ENCODE data around the gene SRSF11.

Gene SRSF11

DNA sequence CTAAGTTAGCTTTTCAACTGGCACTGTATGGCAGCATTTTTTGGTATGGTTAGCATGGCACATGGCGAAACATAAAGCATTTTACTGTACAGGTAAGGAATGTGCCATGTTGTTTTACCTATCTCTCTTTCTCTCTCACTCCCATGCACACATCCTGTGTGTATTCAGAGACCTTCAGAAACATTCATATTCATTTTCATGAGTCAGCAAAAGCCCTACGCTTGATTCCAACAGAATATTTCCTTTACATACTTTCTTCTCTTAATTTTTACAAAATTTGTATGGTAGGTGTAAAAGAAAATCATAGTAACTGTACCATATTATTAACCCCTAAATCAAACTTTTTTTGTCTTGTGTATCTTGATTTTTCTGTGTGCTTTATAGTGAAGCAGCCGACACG lies 10.3 kb downstream of the SRSF11 start:
- Histone ChIP-seq H3K4me3 (ENCODE audit: severe bottlenecking) (no peak overlapping the region), H3K27ac (ENCODE audit: poor library complexity, severe bottlenecking) (no peak overlapping the region), H3K4me1 (ENCODE audit: insufficient read depth, poor library complexity, severe bottlenecking) (peaks cover 16% of the 10 kb centered on the region), H3K9me3 (ENCODE audit: severe bottlenecking) (peaks cover 2% of the 10 kb centered on the region), H3K36me3 (ENCODE audit: low read depth) (peaks cover 100% of the 10 kb centered on the region), H3K27me3 (ENCODE audit: insufficient read depth, poor library complexity, severe bottlenecking) (no peaks in the 10 kb centered on the region)
- ATAC-seq (ENCODE audit: low read depth), result no peak
- no peak for DNase-seq (ENCODE audit: low spot score)
- TF ChIP-seq, protein P1, sequence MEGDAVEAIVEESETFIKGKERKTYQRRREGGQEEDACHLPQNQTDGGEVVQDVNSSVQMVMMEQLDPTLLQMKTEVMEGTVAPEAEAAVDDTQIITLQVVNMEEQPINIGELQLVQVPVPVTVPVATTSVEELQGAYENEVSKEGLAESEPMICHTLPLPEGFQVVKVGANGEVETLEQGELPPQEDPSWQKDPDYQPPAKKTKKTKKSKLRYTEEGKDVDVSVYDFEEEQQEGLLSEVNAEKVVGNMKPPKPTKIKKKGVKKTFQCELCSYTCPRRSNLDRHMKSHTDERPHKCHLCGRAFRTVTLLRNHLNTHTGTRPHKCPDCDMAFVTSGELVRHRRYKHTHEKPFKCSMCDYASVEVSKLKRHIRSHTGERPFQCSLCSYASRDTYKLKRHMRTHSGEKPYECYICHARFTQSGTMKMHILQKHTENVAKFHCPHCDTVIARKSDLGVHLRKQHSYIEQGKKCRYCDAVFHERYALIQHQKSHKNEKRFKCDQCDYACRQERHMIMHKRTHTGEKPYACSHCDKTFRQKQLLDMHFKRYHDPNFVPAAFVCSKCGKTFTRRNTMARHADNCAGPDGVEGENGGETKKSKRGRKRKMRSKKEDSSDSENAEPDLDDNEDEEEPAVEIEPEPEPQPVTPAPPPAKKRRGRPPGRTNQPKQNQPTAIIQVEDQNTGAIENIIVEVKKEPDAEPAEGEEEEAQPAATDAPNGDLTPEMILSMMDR (IDR thresholded peaks at IDR 0.05; ENCODE audit: poor library complexity, severe bottlenecking), result no peak

DNA sequence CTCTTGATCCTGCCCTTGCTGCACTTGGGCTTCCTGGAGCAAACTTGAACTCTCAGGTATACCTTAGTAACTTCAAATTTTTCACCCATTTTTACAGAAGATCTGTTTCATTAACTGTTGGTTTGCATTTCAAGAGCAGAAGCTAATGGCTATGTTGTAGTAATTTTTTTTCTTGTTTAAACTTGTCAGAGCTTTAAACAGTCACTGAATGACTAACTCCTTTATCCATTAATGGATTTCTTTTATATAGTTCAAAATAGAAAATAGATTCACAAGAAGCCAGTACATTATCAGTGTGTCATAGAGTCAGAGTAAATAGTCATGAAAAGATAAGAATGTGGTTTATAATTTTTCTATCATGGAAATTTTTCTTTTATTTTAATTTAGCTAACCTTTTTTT lies 13.6 kb downstream of the SRSF11 start:
- Histone ChIP-seq H3K27me3 (ENCODE audit: insufficient read depth, poor library complexity, severe bottlenecking) (no peaks in the 10 kb centered on the region), H3K27ac (ENCODE audit: poor library complexity, severe bottlenecking) (peak overlapping the region; percentile 4), H3K36me3 (ENCODE audit: low read depth) (peaks cover 100% of the 10 kb centered on the region), H3K4me1 (ENCODE audit: insufficient read depth, poor library complexity, severe bottlenecking) (peaks cover 7% of the 10 kb centered on the region), H3K9me3 (ENCODE audit: severe bottlenecking) (no peaks in the 10 kb centered on the region), H3K4me3 (ENCODE audit: severe bottlenecking) (no peak overlapping the region)
- peak; percentile 51; the same call in 2 of the 3 replicates for ATAC-seq (ENCODE audit: low read depth)
- TF ChIP-seq, protein P1 (IDR thresholded peaks at IDR 0.05; ENCODE audit: poor library complexity, severe bottlenecking), result no peak
- DNase-seq (ENCODE audit: low spot score), result no peak

DNA sequence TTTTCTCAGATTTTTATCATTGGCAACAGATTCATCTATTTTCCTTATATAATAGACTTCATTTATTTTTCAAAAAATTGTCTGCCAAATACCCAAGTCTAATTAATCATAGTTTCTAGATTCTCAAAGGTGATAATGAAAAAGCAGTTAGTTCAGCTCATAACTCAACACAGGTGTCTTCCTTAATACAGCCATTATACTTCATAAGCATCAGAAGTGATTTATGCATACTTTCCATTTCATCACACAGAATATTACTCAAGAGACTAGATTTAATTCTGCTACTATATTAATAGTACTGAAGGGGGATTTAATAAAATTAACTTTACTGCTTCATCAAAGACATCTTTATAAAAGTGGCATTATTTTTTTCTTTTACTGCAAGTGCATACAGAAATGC lies 18.8 kb downstream of the SRSF11 start:
- no peak overlapping the region for H3K27ac ChIP-seq (ENCODE audit: poor library complexity, severe bottlenecking)
- DNase-seq (ENCODE audit: low spot score), result no peak
- peaks cover 96% of the 10 kb centered on the region for H3K36me3 ChIP-seq (ENCODE audit: low read depth)

GRCh38 chr1:70247122-70247521 lies 25.9 kb downstream of the SRSF11 start:
- Histone ChIP-seq H3K36me3 (ENCODE audit: low read depth) (peaks cover 100% of the 10 kb centered on the region), H3K9me3 (ENCODE audit: severe bottlenecking) (no peaks in the 10 kb centered on the region), H3K4me1 (ENCODE audit: insufficient read depth, poor library complexity, severe bottlenecking) (no peaks in the 10 kb centered on the region), H3K27me3 (ENCODE audit: insufficient read depth, poor library complexity, severe bottlenecking) (no peaks in the 10 kb centered on the region), H3K27ac (ENCODE audit: poor library complexity, severe bottlenecking) (no peak overlapping the region), H3K4me3 (ENCODE audit: severe bottlenecking) (no peak overlapping the region)
- TF ChIP-seq, protein P1 (IDR thresholded peaks at IDR 0.05; ENCODE audit: poor library complexity, severe bottlenecking), result no peak
- DNase-seq (ENCODE audit: low spot score) (no peak), ATAC-seq (ENCODE audit: low read depth) (no peak)

More for the DNA sequence above, 18.8 kb downstream of the SRSF11 start:
- TF ChIP-seq, protein P1 (IDR thresholded peaks at IDR 0.05; ENCODE audit: poor library complexity, severe bottlenecking), result no peak
- Histone ChIP-seq H3K4me3 (ENCODE audit: severe bottlenecking) (no peak overlapping the region), H3K27me3 (ENCODE audit: insufficient read depth, poor library complexity, severe bottlenecking) (no peaks in the 10 kb centered on the region), H3K9me3 (ENCODE audit: severe bottlenecking) (no peaks in the 10 kb centered on the region), H3K4me1 (ENCODE audit: insufficient read depth, poor library complexity, severe bottlenecking) (no peaks in the 10 kb centered on the region)
- ATAC-seq (ENCODE audit: low read depth), result no peak

DNA sequence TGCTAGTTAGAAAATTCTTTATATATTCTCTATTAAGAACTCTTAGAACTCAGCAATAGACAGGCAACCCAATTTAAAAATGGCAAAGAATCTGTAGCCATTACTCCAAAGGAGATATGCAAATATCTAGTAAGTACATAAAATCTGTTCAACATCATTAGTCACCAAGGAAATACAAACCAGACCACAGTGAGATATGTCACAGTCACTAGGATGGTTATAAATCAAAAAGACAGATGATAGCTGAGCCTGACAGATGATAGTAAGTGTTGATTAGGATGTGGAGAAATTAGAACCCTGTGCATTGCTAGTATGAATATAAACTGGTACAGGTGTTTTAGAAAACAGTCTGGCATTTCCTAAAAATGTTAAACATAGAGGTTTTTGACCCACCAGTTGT lies 26.6 kb downstream of the SRSF11 start:
- Histone ChIP-seq H3K4me3 (ENCODE audit: severe bottlenecking) (no peak overlapping the region), H3K4me1 (ENCODE audit: insufficient read depth, poor library complexity, severe bottlenecking) (no peaks in the 10 kb centered on the region), H3K27ac (ENCODE audit: poor library complexity, severe bottlenecking) (no peak overlapping the region), H3K27me3 (ENCODE audit: insufficient read depth, poor library complexity, severe bottlenecking) (no peaks in the 10 kb centered on the region), H3K36me3 (ENCODE audit: low read depth) (peaks cover 100% of the 10 kb centered on the region), H3K9me3 (ENCODE audit: severe bottlenecking) (no peaks in the 10 kb centered on the region)
- TF ChIP-seq, protein P1 (IDR thresholded peaks at IDR 0.05; ENCODE audit: poor library complexity, severe bottlenecking), result no peak
- no peak for ATAC-seq (ENCODE audit: low read depth)
- no peak for DNase-seq (ENCODE audit: low spot score)

All from RWPE2 (cell line).